GM13977 (cell line): ENCODE measurements around the gene CSNK1G2.

ENCODE experiments used
- DNase-seq: peaks from one replicate; pipeline ENCODE4 v3.0.0; 2012; ENCODE audit warnings: low spot score
- in situ Hi-C: fragments of 300-500 bp; cut with MboI; formaldehyde crosslinking; loops from one replicate; pipeline ENCODE4 v1.12.0; 2022; ENCODE audit warnings: low sequenced_read_pairs, low pct_unique_long_range_greater_than_20kb, mixed read lengths, inconsistent platforms; ENCODE audit not compliant: unreplicated experiment
- TF ChIP-seq, protein P1 (sequence below): IDR thresholded peaks from 2 replicates; pipeline ENCODE4 v1.5.1; 2012; ENCODE audit warnings: mild to moderate bottlenecking, control low read depth; ENCODE audit not compliant: insufficient read depth; ENCODE audit errors: extremely low read depth, missing control alignments

CSNK1G2 gene

DNA sequence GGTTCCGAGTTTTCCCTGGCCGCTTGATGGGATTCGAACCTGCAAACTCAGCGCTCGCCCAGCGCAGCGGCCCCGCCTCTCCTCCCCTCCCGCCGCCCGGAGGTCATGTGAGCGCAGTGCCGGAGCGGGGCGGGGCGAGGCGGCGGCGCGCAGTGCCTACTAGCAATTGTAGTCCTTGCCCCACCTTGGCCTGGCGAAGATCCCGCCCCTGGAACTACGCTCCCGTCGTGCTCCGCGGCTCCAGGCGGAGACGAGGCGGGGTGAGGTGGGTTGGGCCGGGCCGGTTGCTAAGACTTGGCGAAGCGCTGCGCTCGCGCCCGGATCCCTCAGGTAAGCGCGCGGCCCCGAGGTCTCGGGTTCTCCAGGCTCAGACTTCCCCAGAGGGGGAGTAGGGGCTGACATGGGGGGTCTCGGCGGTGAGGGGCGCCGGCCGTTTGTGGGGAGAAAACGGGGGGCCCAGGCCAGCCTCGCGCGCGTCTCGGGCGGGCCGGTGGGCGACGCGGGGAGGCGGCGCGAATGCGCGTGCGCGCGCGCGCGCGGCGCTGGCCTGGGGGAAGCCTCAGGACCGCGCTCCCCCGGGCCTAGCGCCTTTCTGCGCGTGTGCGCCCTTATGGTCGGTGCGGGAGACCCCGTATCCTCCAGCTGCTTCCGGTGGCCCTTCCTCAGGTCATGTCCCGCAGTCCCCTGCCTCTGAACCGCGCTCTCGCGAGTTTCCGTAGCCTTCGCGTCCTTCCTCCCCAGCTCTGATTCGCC, 35.7 kb upstream of the CSNK1G2 start, which contains the start of the genes ADAT3 and SCAMP4:
TSS of gene ADAT3 (plus strand) at position 290 of the 753 bp plus-strand sequence. CDS start 6,649 bp downstream, outside the sequence.
TSS of gene SCAMP4 (plus strand) at position 290 of the 753 bp plus-strand sequence. CDS start 9,621 bp downstream, outside the sequence.
- peak; percentile 97 for DNase-seq
- in situ Hi-C loops, result no loop called here
- TF ChIP-seq, protein P1, sequence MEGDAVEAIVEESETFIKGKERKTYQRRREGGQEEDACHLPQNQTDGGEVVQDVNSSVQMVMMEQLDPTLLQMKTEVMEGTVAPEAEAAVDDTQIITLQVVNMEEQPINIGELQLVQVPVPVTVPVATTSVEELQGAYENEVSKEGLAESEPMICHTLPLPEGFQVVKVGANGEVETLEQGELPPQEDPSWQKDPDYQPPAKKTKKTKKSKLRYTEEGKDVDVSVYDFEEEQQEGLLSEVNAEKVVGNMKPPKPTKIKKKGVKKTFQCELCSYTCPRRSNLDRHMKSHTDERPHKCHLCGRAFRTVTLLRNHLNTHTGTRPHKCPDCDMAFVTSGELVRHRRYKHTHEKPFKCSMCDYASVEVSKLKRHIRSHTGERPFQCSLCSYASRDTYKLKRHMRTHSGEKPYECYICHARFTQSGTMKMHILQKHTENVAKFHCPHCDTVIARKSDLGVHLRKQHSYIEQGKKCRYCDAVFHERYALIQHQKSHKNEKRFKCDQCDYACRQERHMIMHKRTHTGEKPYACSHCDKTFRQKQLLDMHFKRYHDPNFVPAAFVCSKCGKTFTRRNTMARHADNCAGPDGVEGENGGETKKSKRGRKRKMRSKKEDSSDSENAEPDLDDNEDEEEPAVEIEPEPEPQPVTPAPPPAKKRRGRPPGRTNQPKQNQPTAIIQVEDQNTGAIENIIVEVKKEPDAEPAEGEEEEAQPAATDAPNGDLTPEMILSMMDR, result no peak

DNA sequence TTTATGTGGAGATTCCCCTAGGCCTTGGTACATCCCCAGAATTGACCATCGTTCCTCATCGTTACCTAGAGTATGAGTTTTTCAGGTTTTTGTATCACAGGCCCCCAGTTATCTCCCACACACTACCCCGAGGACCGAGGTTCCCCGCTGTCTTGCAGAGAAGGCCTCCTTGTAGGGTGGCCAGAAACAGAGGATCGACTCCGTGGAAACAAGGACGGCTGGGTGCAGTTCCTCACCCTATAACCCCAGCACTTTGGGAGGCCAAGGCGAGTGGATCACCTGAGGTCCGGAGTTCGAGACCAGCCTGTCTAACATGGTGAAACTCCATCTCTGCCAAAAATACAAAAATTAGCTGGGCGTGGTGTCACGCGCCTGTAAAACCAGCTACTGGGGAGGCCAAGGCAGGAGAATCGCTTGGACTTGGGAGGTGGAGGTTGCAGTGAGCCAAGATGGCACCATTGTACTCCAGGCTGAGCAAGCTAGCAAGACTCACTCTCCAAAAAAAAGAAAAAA, 35.1 kb upstream of the CSNK1G2 start:
- in situ Hi-C loops, result no loop called here
- TF ChIP-seq, protein P1, result no peak
- no peak for DNase-seq

DNA sequence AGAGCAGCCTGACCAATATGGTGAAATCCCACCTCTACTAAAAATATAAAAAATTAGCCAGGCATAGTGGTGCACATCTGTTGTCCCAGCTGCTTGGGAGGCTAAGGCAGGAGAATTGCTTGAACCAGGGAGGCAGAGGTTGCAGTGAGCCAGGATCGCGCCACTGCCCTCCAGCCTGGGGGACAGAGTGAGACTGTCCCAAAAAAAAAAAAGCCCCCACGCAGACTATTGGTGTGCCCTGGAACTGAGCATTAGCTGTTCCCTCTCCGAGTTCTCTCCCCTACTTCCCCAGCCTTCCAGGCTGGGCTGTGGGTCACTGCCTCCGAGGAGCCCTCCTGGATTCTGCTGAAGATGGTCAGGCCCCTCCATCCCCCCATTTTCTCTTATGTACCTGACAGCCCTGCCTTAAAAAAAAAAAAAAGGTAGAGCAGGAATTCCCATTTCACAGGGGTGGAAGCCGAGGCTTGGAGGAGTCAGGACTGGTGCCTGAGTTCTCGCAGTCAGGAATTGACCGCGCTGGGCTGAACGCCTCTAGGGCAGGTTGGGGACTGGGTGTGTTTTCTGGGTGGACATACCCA, 33.9 kb upstream of the CSNK1G2 start:
- DNase-seq, result no peak
- TF ChIP-seq, protein P1, result no peak
- in situ Hi-C loops, result no loop called here

DNA sequence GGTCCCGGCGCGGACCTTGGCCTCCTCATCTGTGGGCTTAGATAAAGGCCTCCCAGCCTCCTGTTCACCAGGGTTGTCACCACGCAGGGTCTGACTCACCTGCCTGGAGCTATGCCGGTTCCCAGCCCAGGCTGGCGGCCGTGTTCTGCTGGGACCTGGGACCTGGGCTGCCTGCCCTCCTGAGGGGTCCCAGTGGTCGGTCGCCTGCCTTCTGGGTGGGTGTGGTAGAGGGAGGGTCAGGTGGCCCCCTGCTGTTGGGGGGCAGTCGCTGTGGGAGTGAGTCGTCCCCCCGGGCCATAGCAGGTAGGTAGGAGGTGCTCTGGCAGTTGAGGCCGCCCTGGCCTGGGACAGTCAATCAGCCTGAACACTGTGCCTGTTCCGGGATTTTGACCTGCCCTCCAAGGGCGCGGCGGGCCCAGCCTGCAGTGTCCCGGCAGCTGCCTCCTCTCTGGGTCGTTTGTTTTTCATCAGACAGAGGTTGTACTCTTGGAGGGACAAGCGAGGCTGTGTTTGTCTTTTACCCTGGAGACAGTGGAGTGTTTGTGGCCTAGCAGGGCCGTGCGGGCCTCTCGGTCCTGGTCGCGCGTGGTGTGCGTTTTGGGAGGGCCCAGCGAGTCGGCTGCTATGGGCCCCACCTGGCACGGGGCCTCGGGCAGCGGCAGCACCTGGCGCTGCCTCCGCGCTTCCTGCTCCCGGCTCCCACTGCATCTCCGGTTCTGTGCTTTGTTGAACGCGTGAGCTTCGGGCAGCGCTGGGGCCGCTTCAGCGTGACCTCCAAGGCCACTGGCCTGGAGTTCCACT, 33.2 kb upstream of the CSNK1G2 start:
- DNase-seq, result no peak
- TF ChIP-seq, protein P1, result no peak
- in situ Hi-C loops, result no loop called here

DNA sequence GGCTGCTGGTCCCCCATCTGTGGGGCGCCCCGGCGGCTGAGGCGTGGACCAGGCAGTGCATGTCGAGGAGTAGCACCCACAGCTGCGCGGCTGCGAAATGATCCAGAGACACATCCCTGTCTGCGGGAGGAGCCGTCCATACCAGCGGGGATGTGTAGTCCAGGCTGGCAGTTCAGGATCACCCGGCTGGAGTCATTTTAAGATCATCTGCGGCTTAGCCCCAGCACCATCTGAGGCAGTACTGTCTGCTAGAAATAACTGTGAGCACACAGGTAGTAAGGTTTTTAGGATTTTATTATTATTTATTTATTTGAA, 32.7 kb upstream of the CSNK1G2 start:
- in situ Hi-C loops, result no loop called here
- no peak for DNase-seq
- TF ChIP-seq, protein P1, result no peak

DNA sequence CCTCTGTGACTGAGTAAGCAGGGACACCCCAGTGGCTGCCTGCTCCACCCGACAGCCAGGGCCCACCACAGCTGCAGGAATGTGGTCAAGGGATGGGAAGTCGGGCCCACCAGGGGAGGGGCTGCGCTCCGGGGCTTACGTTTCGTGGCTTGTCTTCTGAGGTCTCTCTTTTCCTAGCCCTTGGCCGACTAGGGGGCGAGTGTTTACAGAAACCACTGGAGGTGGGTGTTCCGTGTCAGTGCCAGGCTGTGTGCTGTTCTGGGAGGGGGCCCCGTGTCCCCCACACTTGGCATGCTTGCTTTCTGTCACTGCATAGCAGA, 31.3 kb upstream of the CSNK1G2 start:
- TF ChIP-seq, protein P1, result no peak
- in situ Hi-C loops, result no loop called here
- DNase-seq, result no peak
